ENCODE data around the gene TMEM14A. TPM values are rescaled to one million over a fixed set of nuclear protein-coding genes. Genes with fewer than 3 reads are reported as not detected.

Gene TMEM14A
- polyA plus RNA-seq, 1 experiment, result 55.6 TPM

GRCh38 chr6:52726193-52726542 is 55.3 kb downstream of the TMEM14A start:
- Histone ChIP-seq H3K27me3 (ENCODE audit: control insufficient read depth, insufficient read depth, low read length) (no peaks in the 10 kb centered on the region), H3K27ac (ENCODE audit: low read depth, low read length) (no peak overlapping the region), H3K4me3 (ENCODE audit: low read depth, low read length) (no peak overlapping the region), H3K9me3 (ENCODE audit: control insufficient read depth, insufficient read depth, low read length) (no peaks in the 10 kb centered on the region)
- no peak for TF ChIP-seq CTCF (IDR thresholded peaks at IDR 0.05; ENCODE audit: low read depth, low read length)
- POLR2A ChIA-PET, result no interaction called here
- CTCF ChIA-PET, result no interaction called here
- DNase-seq (ENCODE audit: low read depth, low spot score), result no peak

- POLR2A ChIA-PET, result no interaction called here
These were observed 56.0 kb downstream of the TMEM14A start for GRCh38 chr6:52726741-52727535.

GRCh38 chr6:52727908-52728307 is 57.0 kb downstream of the TMEM14A start:
- no peak for TF ChIP-seq CTCF (IDR thresholded peaks at IDR 0.05; ENCODE audit: low read depth, low read length)
- no peak overlapping the region for H3K4me3 ChIP-seq (ENCODE audit: low read depth, low read length)

More at GRCh38 chr6:52726741-52727535, 56.0 kb downstream of the TMEM14A start:
- CTCF ChIA-PET, result no interaction called here
- H3K9me3 ChIP-seq (ENCODE audit: control insufficient read depth, insufficient read depth, low read length), result no peaks in the 10 kb centered on the region
- H3K27me3 ChIP-seq (ENCODE audit: control insufficient read depth, insufficient read depth, low read length), result no peaks in the 10 kb centered on the region
- no peak for TF ChIP-seq CTCF (IDR thresholded peaks at IDR 0.05; ENCODE audit: low read depth, low read length)
- DNase-seq (ENCODE audit: low read depth, low spot score), result no peak
- no peak overlapping the region for H3K27ac ChIP-seq (ENCODE audit: low read depth, low read length)
- no peak overlapping the region for H3K4me3 ChIP-seq (ENCODE audit: low read depth, low read length)

GRCh38 chr6:52728394-52728793 is 57.5 kb downstream of the TMEM14A start:
- POLR2A ChIA-PET, result no interaction called here
- Histone ChIP-seq H3K27ac (ENCODE audit: low read depth, low read length) (no peak overlapping the region), H3K27me3 (ENCODE audit: control insufficient read depth, insufficient read depth, low read length) (peaks cover 5% of the 10 kb centered on the region), H3K4me3 (ENCODE audit: low read depth, low read length) (no peak overlapping the region), H3K9me3 (ENCODE audit: control insufficient read depth, insufficient read depth, low read length) (no peaks in the 10 kb centered on the region)
- no peak for TF ChIP-seq CTCF (IDR thresholded peaks at IDR 0.05; ENCODE audit: low read depth, low read length)
- no peak for DNase-seq (ENCODE audit: low read depth, low spot score)
- CTCF ChIA-PET, result interaction anchor here (0.6 kb wide), 1 partner anchor 668 kb away, joined by 3 read pairs; no protein-coding TSS in a partner anchor

More at GRCh38 chr6:52727908-52728307, 57.0 kb downstream of the TMEM14A start:
- DNase-seq (ENCODE audit: low read depth, low spot score), result no peak
- CTCF ChIA-PET, result no interaction called here
- Histone ChIP-seq H3K27me3 (ENCODE audit: control insufficient read depth, insufficient read depth, low read length) (peaks cover 2% of the 10 kb centered on the region), H3K9me3 (ENCODE audit: control insufficient read depth, insufficient read depth, low read length) (no peaks in the 10 kb centered on the region), H3K27ac (ENCODE audit: low read depth, low read length) (no peak overlapping the region)
- POLR2A ChIA-PET, result no interaction called here

- H3K27ac ChIP-seq (ENCODE audit: low read depth, low read length), result no peak overlapping the region
- no peak for DNase-seq (ENCODE audit: low read depth, low spot score)
- POLR2A ChIA-PET, result no interaction called here
- no peaks in the 10 kb centered on the region for H3K9me3 ChIP-seq (ENCODE audit: control insufficient read depth, insufficient read depth, low read length)
- no peak overlapping the region for H3K4me3 ChIP-seq (ENCODE audit: low read depth, low read length)
- CTCF ChIA-PET, result no interaction called here
- H3K27me3 ChIP-seq (ENCODE audit: control insufficient read depth, insufficient read depth, low read length), result peaks cover 7% of the 10 kb centered on the region
- no peak for TF ChIP-seq CTCF (IDR thresholded peaks at IDR 0.05; ENCODE audit: low read depth, low read length)
These were observed 58.7 kb downstream of the TMEM14A start for GRCh38 chr6:52729576-52729975.
